ENCODE data around the gene ZNF683.

DNA sequence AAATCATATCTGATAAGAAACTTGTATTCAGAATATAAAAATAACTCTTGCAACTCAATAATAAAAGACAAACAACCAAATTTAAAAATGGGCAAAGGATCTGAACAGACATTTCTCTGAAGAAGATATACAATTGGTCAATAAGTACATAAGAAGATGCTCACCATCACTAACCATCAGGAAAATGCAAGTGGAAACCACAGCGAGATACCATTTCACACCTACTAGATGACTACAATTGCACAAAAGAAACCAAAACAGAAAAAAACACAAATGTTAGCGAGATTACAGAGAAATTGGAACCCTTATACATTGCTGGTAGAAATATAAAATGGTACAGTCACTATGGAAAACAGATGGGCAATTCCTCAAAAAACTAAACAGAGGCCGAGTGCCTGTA is 11.5 kb upstream of the ZNF683 start:
- TF ChIP-seq, protein P1, sequence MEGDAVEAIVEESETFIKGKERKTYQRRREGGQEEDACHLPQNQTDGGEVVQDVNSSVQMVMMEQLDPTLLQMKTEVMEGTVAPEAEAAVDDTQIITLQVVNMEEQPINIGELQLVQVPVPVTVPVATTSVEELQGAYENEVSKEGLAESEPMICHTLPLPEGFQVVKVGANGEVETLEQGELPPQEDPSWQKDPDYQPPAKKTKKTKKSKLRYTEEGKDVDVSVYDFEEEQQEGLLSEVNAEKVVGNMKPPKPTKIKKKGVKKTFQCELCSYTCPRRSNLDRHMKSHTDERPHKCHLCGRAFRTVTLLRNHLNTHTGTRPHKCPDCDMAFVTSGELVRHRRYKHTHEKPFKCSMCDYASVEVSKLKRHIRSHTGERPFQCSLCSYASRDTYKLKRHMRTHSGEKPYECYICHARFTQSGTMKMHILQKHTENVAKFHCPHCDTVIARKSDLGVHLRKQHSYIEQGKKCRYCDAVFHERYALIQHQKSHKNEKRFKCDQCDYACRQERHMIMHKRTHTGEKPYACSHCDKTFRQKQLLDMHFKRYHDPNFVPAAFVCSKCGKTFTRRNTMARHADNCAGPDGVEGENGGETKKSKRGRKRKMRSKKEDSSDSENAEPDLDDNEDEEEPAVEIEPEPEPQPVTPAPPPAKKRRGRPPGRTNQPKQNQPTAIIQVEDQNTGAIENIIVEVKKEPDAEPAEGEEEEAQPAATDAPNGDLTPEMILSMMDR (tag by site-specific recombination; IDR thresholded peaks at IDR 0.05): no peak
- TF ChIP-seq, protein P2, sequence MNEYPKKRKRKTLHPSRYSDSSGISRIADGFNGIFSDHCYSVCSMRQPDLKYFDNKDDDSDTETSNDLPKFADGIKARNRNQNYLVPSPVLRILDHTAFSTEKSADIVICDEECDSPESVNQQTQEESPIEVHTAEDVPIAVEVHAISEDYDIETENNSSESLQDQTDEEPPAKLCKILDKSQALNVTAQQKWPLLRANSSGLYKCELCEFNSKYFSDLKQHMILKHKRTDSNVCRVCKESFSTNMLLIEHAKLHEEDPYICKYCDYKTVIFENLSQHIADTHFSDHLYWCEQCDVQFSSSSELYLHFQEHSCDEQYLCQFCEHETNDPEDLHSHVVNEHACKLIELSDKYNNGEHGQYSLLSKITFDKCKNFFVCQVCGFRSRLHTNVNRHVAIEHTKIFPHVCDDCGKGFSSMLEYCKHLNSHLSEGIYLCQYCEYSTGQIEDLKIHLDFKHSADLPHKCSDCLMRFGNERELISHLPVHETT (tag by site-specific recombination; IDR thresholded peaks at IDR 0.05): no peak
- TF ChIP-seq IKZF3 (tag by site-specific recombination; IDR thresholded peaks at IDR 0.05) (no peak), MZF1 (tag by site-specific recombination; IDR thresholded peaks at IDR 0.05; ENCODE audit: borderline replicate concordance) (no peak), MEIS1 (CRISPR knock-in tag; IDR thresholded peaks at IDR 0.05; ENCODE audit: borderline replicate concordance) (no peak), OSR2 (tag by site-specific recombination; IDR thresholded peaks at IDR 0.05) (no peak), OVOL3 (tag by site-specific recombination; IDR thresholded peaks at IDR 0.05) (no peak), ZNF37A (tag by site-specific recombination; IDR thresholded peaks at IDR 0.05) (no peak), ZNF174 (tag by site-specific recombination; IDR thresholded peaks at IDR 0.05) (no peak), BCL11A (tag by site-specific recombination; IDR thresholded peaks at IDR 0.05; ENCODE audit: low read depth) (no peak), ZBTB21 (tag by site-specific recombination; IDR thresholded peaks at IDR 0.05) (no peak)
- TF ChIP-seq, protein P3, sequence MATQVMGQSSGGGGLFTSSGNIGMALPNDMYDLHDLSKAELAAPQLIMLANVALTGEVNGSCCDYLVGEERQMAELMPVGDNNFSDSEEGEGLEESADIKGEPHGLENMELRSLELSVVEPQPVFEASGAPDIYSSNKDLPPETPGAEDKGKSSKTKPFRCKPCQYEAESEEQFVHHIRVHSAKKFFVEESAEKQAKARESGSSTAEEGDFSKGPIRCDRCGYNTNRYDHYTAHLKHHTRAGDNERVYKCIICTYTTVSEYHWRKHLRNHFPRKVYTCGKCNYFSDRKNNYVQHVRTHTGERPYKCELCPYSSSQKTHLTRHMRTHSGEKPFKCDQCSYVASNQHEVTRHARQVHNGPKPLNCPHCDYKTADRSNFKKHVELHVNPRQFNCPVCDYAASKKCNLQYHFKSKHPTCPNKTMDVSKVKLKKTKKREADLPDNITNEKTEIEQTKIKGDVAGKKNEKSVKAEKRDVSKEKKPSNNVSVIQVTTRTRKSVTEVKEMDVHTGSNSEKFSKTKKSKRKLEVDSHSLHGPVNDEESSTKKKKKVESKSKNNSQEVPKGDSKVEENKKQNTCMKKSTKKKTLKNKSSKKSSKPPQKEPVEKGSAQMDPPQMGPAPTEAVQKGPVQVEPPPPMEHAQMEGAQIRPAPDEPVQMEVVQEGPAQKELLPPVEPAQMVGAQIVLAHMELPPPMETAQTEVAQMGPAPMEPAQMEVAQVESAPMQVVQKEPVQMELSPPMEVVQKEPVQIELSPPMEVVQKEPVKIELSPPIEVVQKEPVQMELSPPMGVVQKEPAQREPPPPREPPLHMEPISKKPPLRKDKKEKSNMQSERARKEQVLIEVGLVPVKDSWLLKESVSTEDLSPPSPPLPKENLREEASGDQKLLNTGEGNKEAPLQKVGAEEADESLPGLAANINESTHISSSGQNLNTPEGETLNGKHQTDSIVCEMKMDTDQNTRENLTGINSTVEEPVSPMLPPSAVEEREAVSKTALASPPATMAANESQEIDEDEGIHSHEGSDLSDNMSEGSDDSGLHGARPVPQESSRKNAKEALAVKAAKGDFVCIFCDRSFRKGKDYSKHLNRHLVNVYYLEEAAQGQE (tag by site-specific recombination; IDR thresholded peaks at IDR 0.05): no peak
- TF ChIP-seq, protein P4, sequence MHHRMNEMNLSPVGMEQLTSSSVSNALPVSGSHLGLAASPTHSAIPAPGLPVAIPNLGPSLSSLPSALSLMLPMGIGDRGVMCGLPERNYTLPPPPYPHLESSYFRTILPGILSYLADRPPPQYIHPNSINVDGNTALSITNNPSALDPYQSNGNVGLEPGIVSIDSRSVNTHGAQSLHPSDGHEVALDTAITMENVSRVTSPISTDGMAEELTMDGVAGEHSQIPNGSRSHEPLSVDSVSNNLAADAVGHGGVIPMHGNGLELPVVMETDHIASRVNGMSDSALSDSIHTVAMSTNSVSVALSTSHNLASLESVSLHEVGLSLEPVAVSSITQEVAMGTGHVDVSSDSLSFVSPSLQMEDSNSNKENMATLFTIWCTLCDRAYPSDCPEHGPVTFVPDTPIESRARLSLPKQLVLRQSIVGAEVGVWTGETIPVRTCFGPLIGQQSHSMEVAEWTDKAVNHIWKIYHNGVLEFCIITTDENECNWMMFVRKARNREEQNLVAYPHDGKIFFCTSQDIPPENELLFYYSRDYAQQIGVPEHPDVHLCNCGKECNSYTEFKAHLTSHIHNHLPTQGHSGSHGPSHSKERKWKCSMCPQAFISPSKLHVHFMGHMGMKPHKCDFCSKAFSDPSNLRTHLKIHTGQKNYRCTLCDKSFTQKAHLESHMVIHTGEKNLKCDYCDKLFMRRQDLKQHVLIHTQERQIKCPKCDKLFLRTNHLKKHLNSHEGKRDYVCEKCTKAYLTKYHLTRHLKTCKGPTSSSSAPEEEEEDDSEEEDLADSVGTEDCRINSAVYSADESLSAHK (tag by site-specific recombination; IDR thresholded peaks at IDR 0.05): no peak
